H9 (cell line): ENCODE measurements around the gene SLC6A18. TPM values are rescaled to one million over a fixed set of nuclear protein-coding genes. Genes with fewer than 3 reads are reported as not detected.

Experiments used
- DNase-seq: peaks from one replicate; pipeline ENCODE4 v3.0.0-alpha.2; 2017
- H2AFZ ChIP-seq: one replicate; pipeline ENCODE4 v1.6.1; 2013; ENCODE audit warnings: mild to moderate bottlenecking, low read length, control low read depth, moderate library complexity
- H2AK5ac ChIP-seq: 2 replicates; pipeline ENCODE4 v1.6.1; 2013; ENCODE audit warnings: low read length, control low read depth, mixed read lengths; ENCODE audit not compliant: insufficient read length
- H2BK120ac ChIP-seq: one replicate; pipeline ENCODE4 v1.6.1; 2013; ENCODE audit warnings: low read depth, mild to moderate bottlenecking, low read length, control low read depth, inconsistent platforms; ENCODE audit not compliant: poor library complexity, severe bottlenecking
- H2BK12ac ChIP-seq: 2 replicates; pipeline ENCODE4 v1.6.1; 2013; ENCODE audit warnings: low read length, control low read depth, mixed read lengths, low read depth; ENCODE audit not compliant: insufficient read length
- H2BK15ac ChIP-seq: 2 replicates; pipeline ENCODE4 v1.6.1; 2013; ENCODE audit warnings: low read depth, low read length, control low read depth
- H2BK20ac ChIP-seq: one replicate; pipeline ENCODE4 v1.6.1; 2013; ENCODE audit warnings: low read depth, mild to moderate bottlenecking, low read length, control low read depth, inconsistent platforms; ENCODE audit not compliant: poor library complexity, severe bottlenecking
- H2BK5ac ChIP-seq: 2 replicates; pipeline ENCODE4 v1.6.1; 2013; ENCODE audit warnings: low read length, control low read depth, mixed read lengths; ENCODE audit not compliant: insufficient read length
- H3K14ac ChIP-seq: 2 replicates; pipeline ENCODE4 v1.6.1; 2013; ENCODE audit warnings: low read length, control low read depth; ENCODE audit not compliant: insufficient read depth
- H3K18ac ChIP-seq: 2 replicates; pipeline ENCODE4 v1.6.1; 2013; ENCODE audit warnings: low read depth, mild to moderate bottlenecking, mixed read lengths, low read length, control low read depth; ENCODE audit not compliant: insufficient read length
- H3K23ac ChIP-seq: 2 replicates; pipeline ENCODE4 v1.6.1; 2013; ENCODE audit warnings: low read length, control low read depth, mixed read lengths, low read depth; ENCODE audit not compliant: insufficient read length
- H3K23me2 ChIP-seq: 2 replicates; pipeline ENCODE4 v1.6.1; 2013; ENCODE audit warnings: low read depth, mild to moderate bottlenecking, mixed read lengths, low read length, control low read depth; ENCODE audit not compliant: insufficient read length, poor library complexity, severe bottlenecking
- H3K27ac ChIP-seq: 2 replicates; pipeline ENCODE4 v1.5.1; 2013; ENCODE audit warnings: low read length, control low read depth, mixed read lengths, low read depth; ENCODE audit not compliant: insufficient read length
- H3K27me3 ChIP-seq: 2 replicates; pipeline ENCODE4 v1.6.1; 2013; ENCODE audit warnings: low read length, control low read depth, inconsistent platforms; ENCODE audit not compliant: insufficient read depth
- H3K4ac ChIP-seq: 2 replicates; pipeline ENCODE4 v1.6.1; 2013; ENCODE audit warnings: low read depth, mild to moderate bottlenecking, control low read depth, inconsistent platforms, low read length, moderate library complexity
- H3K4me1 ChIP-seq: 2 replicates; pipeline ENCODE4 v1.6.1; 2013; ENCODE audit warnings: low read length, control low read depth, inconsistent platforms; ENCODE audit not compliant: insufficient read depth
- H3K4me2 ChIP-seq: 2 replicates; pipeline ENCODE4 v1.6.1; 2013; ENCODE audit warnings: low read length, control low read depth, mixed read lengths; ENCODE audit not compliant: insufficient read length, insufficient read depth
- H3K56ac ChIP-seq: 2 replicates; pipeline ENCODE4 v1.6.1; 2013; ENCODE audit warnings: low read depth, mild to moderate bottlenecking, mixed read lengths, low read length, control low read depth; ENCODE audit not compliant: insufficient read length
- H3K79me1 ChIP-seq: 2 replicates; pipeline ENCODE4 v1.6.1; 2013; ENCODE audit warnings: low read depth, mild to moderate bottlenecking, moderate library complexity, low read length, control low read depth, inconsistent platforms; ENCODE audit not compliant: insufficient read depth, poor library complexity, severe bottlenecking
- H3K79me2 ChIP-seq: 2 replicates; pipeline ENCODE4 v1.6.1; 2013; ENCODE audit warnings: low read length, control low read depth, inconsistent platforms; ENCODE audit not compliant: insufficient read depth
- H3K9ac ChIP-seq: 2 replicates; pipeline ENCODE4 v1.6.1; 2013; ENCODE audit warnings: low read length, control low read depth, mixed read lengths; ENCODE audit not compliant: insufficient read length; ENCODE audit errors: extremely low read depth
- H3K9me3 ChIP-seq: one replicate; pipeline ENCODE4 v1.6.1; 2013; ENCODE audit warnings: low read depth, low read length, inconsistent platforms; ENCODE audit not compliant: control insufficient read depth
- H3T11ph ChIP-seq: one replicate; pipeline ENCODE4 v1.6.1; 2013; ENCODE audit warnings: mild to moderate bottlenecking, low read length, control low read depth, inconsistent platforms
- H4K20me1 ChIP-seq: one replicate; pipeline ENCODE4 v1.6.1; 2013; ENCODE audit not compliant: control insufficient read depth, insufficient read length, insufficient read depth
- H4K5ac ChIP-seq: 2 replicates; pipeline ENCODE4 v1.6.1; 2013; ENCODE audit warnings: low read depth, mild to moderate bottlenecking, mixed read lengths, low read length, control low read depth; ENCODE audit not compliant: insufficient read length
- H4K8ac ChIP-seq: replicated peaks from 2 replicates; pipeline ENCODE4 v1.6.1; 2013; ENCODE audit warnings: low read length, control low read depth, mixed read lengths, low read depth; ENCODE audit not compliant: insufficient read length
- H4K91ac ChIP-seq: 2 replicates; pipeline ENCODE4 v1.6.1; 2013; ENCODE audit warnings: low read depth, mild to moderate bottlenecking, moderate library complexity, mixed read lengths, low read length, control low read depth; ENCODE audit not compliant: insufficient read length
- H3K27ac Mint-ChIP-seq, 3 experiments: 2 replicates in 2 of 3; 3 replicates in 1 of 3; pipeline ENCODE4 v1.8.0; 2020 to 2021; ENCODE audit warnings: mixed read lengths in 3 of 3, mild to moderate bottlenecking in 1 of 3, moderate library complexity in 1 of 3
- H3K27me3 Mint-ChIP-seq: 2 replicates; pipeline ENCODE4 v1.8.0; 2021; ENCODE audit warnings: low read depth, mild to moderate bottlenecking, moderate library complexity, mixed read lengths
- H3K36me3 Mint-ChIP-seq, 3 experiments: 2 replicates in 2 of 3; 3 replicates in 1 of 3; pipeline ENCODE4 v1.8.0; 2020 to 2021; ENCODE audit warnings: low read depth in 3 of 3, mixed read lengths in 3 of 3; ENCODE audit not compliant: insufficient read depth in 1 of 3
- H3K4me1 Mint-ChIP-seq, 2 experiments: 2 replicates each; pipeline ENCODE4 v1.8.0; 2020; ENCODE audit warnings: mixed read lengths in 2 of 2
- H3K4me3 Mint-ChIP-seq, 2 experiments: 2 replicates in 1 of 2; 3 replicates in 1 of 2; pipeline ENCODE4 v1.8.0; 2020 to 2021; ENCODE audit warnings: mild to moderate bottlenecking in 2 of 2, mixed read lengths in 2 of 2, moderate library complexity in 1 of 2
- H3K9me3 Mint-ChIP-seq, 2 experiments: 2 replicates in 1 of 2; 3 replicates in 1 of 2; pipeline ENCODE4 v1.8.0; 2020; ENCODE audit warnings: mild to moderate bottlenecking in 2 of 2, mixed read lengths in 2 of 2, moderate library complexity in 1 of 2
- CTCF ChIP-seq: fragments of 200-600 bp; sonication (generic); conservative IDR thresholded peaks from 3 replicates; pipeline ENCODE4 v1.8.0; 2021; ENCODE audit warnings: antibody characterized with exemption, mild to moderate bottlenecking
- WGBS: extraction: QIAGEN DNeasy Blood & Tissue Kit; methylation state at CpG from one replicate; pipeline ENCODE4 v1.1.7; 2013; ENCODE audit warnings: missing lambda C conversion rate, low lambda C conversion rate, mixed read lengths; ENCODE audit not compliant: insufficient read length; ENCODE audit errors: extremely low coverage; 5-methylcytosine and 5-hydroxymethylcytosine counted together
- total RNA-seq: library from RNA; stranded (reverse); gene quantifications from 2 replicates; pipeline ENCODE4 v1.2.1, GENCODE V29; 2021

Gene SLC6A18
- total RNA-seq, 1 experiment from 2014 or later = not detected

- Histone ChIP-seq H3K9ac (no peak overlapping the region), H2BK5ac (no peak overlapping the region), H4K5ac (no peak overlapping the region), H3K79me1 (no peaks in the 10 kb centered on the region), H3K4me1 (no peaks in the 10 kb centered on the region), H2BK120ac (no peak overlapping the region), H3K23ac (no peak overlapping the region), H3K4me2 (no peak overlapping the region), H3K79me2 (no peaks in the 10 kb centered on the region), H3K27ac (no peak overlapping the region), H4K8ac (no peak overlapping the region), H2BK15ac (no peak overlapping the region), H2AK5ac (no peak overlapping the region), H4K91ac (no peak overlapping the region), H4K20me1 (no peaks in the 10 kb centered on the region), H2BK20ac (no peak overlapping the region), H3K18ac (no peak overlapping the region), H3K56ac (no peak overlapping the region), H3K23me2 (no peaks in the 10 kb centered on the region), H3K4ac (no peak overlapping the region), H2AFZ (no peak overlapping the region), H3K14ac (no peak overlapping the region), H3T11ph (no peak overlapping the region), H3K27me3 (no peaks in the 10 kb centered on the region), H2BK12ac (no peak overlapping the region), H3K9me3 (no peaks in the 10 kb centered on the region)
- no peak for DNase-seq
- H3K27ac Mint-ChIP-seq = no peak overlapping the region
- no peaks in the 10 kb centered on the region for H3K9me3 Mint-ChIP-seq
- peaks cover 5 to 8% of the 10 kb centered on the region in 2 experiments; a peak in 2 of 4 replicates for H3K4me1 Mint-ChIP-seq
- H3K36me3 Mint-ChIP-seq = no peaks in the 10 kb centered on the region
- no peak for TF ChIP-seq CTCF
- H3K27me3 Mint-ChIP-seq = peaks cover 13% of the 10 kb centered on the region
- no peak overlapping the region for H3K4me3 Mint-ChIP-seq
- WGBS = no CpG with 5 or more reads among the region's 8 CpGs
Measured at GRCh38 chr5:1187950-1188334, 37.2 kb upstream of the SLC6A18 start.
